HG02938 (cell line): ENCODE data around the gene ZNF761.

Source experiments
- ATAC-seq: cut with Tn5 transposase; IDR thresholded peaks from one replicate; pipeline ENCODE4 v1.9.1; 2021; ENCODE audit warnings: mild to moderate bottlenecking, moderate library complexity; ENCODE audit not compliant: unreplicated experiment

The ZNF761 gene

GRCh38 chr19:53504885-53505284, 73.1 kb downstream of the ZNF761 start:
- no peak for ATAC-seq

- ATAC-seq, result no peak
These were observed 74.9 kb downstream of the ZNF761 start for GRCh38 chr19:53506728-53507127.
